ENCODE results near the gene THRB. TPM values are rescaled to one million over a fixed set of nuclear protein-coding genes. Genes with fewer than 3 reads are reported as not detected.

THRB gene
- polyA plus RNA-seq, 2 of the 4 experiments (the other 2 are of a cell fraction) = 2.0 to 2.3 TPM

- TF ChIP-seq ATOH8 (CRISPR knock-in tag; IDR thresholded peaks at IDR 0.05; ENCODE audit: low read depth) = no peak
- TF ChIP-seq EHMT2 (IDR thresholded peaks at IDR 0.05; ENCODE audit: low read depth) = no peak
- TF ChIP-seq HOXA7 (CRISPR knock-in tag; IDR thresholded peaks at IDR 0.05) = no peak
Observed at GRCh38 chr3:24525022-24525421, 30.4 kb upstream of the THRB start (continued).

- Histone ChIP-seq H3K4me1 (peaks cover 20% of the 10 kb centered on the region), H3K9me3 (no peaks in the 10 kb centered on the region), H3K27ac (no peak overlapping the region), H3K4me3 (no peak overlapping the region), H3K4me2 (peak overlapping the region; percentile 40)
- CTCF ChIA-PET = interaction anchor here (1.0 to 2.5 kb wide), 6 partner anchors 12 to 338 kb away, joined by 3 to 11 read pairs (median 3); no protein-coding TSS in a partner anchor
- WGBS (ENCODE audit: missing lambda C conversion rate) = 46% methylated on average over 3 of the region's 3 CpGs
- POLR2A ChIA-PET = interaction anchor here (0.6 kb wide), 1 partner anchor 282 kb away, joined by 12 read pairs; no protein-coding TSS in a partner anchor
- no peak for ATAC-seq
- no peak for TF ChIP-seq GATA3 (IDR thresholded peaks at IDR 0.05; ENCODE audit: borderline replicate concordance)
- TF ChIP-seq REST (IDR thresholded peaks at IDR 0.05) = no peak
- TF ChIP-seq FOSL2 (IDR thresholded peaks at IDR 0.05) = no peak
- TF ChIP-seq FOSL2 (CRISPR knock-in tag; IDR thresholded peaks at IDR 0.05) = 0 out of 2 replicates have a peak, but pooled peaks have one; percentile 24
- no peak for DNase-seq (ENCODE audit: low read depth in 1 of 2, low spot score in 1 of 2)
- no peak for FAIRE-seq
Observed at GRCh38 chr3:24523988-24524727, 29.5 kb upstream of the THRB start.

- WGBS (ENCODE audit: missing lambda C conversion rate) = 88% methylated on average over 2 of the region's 2 CpGs
- TF ChIP-seq JUNB (IDR thresholded peaks at IDR 0.05) (no peak), TP53 (CRISPR knock-in tag; IDR thresholded peaks at IDR 0.05) (no peak), HOXB13 (CRISPR knock-in tag; IDR thresholded peaks at IDR 0.05; ENCODE audit: low read depth) (no peak), CBX2 (IDR thresholded peaks at IDR 0.05; ENCODE audit: borderline replicate concordance, low read depth) (no peak), GATA3 (IDR thresholded peaks at IDR 0.05; ENCODE audit: borderline replicate concordance) (no peak), ZC3H11A (IDR thresholded peaks at IDR 0.05) (no peak), POLR2A (IDR thresholded peaks at IDR 0.05; ENCODE audit: low read length) (no peak), FOSB (CRISPR knock-in tag; IDR thresholded peaks at IDR 0.05) (no peak), CHD2 (IDR thresholded peaks at IDR 0.05; ENCODE audit: low read length, partially characterized antibody) (no peak), ATOH8 (CRISPR knock-in tag; IDR thresholded peaks at IDR 0.05; ENCODE audit: low read depth) (no peak), BCL3 (IDR thresholded peaks at IDR 0.05) (no peak), RAD21 (conservative IDR thresholded peaks at IDR 0.05 in 1 of 2, IDR thresholded peaks at IDR 0.05 in 1 of 2) (no peak), TFCP2L1 (CRISPR knock-in tag; IDR thresholded peaks at IDR 0.05) (no peak), EHF (CRISPR knock-in tag; IDR thresholded peaks at IDR 0.05) (no peak), EHMT2 (IDR thresholded peaks at IDR 0.05; ENCODE audit: low read depth) (no peak), ELK1 (IDR thresholded peaks at IDR 0.05; ENCODE audit: low read depth, low read length) (no peak)
- Histone ChIP-seq H3K4me3 (no peak overlapping the region), H3K4me1 (peaks cover 20% of the 10 kb centered on the region), H3K9me3 (no peaks in the 10 kb centered on the region), H3K4me2 (no peak overlapping the region), H3K27ac (no peak overlapping the region)
- FAIRE-seq = no peak
- POLR2A ChIA-PET = no interaction called here
- no peak for ATAC-seq
- CTCF ChIA-PET = interaction anchor here (2.5 kb wide), 1 partner anchor 160 kb away, joined by 11 read pairs; no protein-coding TSS in a partner anchor
- no peak for DNase-seq (ENCODE audit: low read depth in 1 of 2, low spot score in 1 of 2)
Observed at GRCh38 chr3:24523215-24523614, 28.6 kb upstream of the THRB start.
